Stimulated activated CD4-positive, alpha-beta T cell treated with anti-CD3 and anti-CD28 coated beads, Interleukin-12 subunit alpha, Interleukin-12 subunit beta, amount 100 ng/mL, for 48 hours (primary cell): Measurements from ENCODE around the gene MYNN.

Experiments used
- DNase-seq, 3 donors: peaks; one replicate each; pipeline ENCODE4 v3.0.0-alpha.2; 2020; ENCODE audit warnings: low read depth in 2 of 3, low spot score in 1 of 3

The MYNN gene

DNA sequence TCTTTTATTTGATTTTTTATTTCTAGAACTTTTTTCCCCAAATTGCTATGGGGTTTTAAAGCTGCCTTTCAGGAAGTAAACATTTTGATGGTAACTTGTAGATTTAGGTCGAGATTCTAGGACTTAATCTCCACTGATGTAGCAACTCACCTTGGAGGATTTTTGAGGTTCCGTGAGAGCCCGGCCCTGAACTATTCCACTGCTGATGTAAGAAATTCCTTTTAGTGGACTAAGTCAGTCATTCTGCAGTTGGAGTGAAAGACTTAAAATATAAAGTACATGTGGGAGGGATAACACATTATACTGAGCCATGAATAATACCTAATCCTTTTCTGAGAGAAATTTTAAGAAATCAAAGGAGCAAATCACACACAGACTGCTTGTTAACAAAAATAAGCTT lies 52.1 kb downstream of the MYNN start:
- no peak for DNase-seq

DNA sequence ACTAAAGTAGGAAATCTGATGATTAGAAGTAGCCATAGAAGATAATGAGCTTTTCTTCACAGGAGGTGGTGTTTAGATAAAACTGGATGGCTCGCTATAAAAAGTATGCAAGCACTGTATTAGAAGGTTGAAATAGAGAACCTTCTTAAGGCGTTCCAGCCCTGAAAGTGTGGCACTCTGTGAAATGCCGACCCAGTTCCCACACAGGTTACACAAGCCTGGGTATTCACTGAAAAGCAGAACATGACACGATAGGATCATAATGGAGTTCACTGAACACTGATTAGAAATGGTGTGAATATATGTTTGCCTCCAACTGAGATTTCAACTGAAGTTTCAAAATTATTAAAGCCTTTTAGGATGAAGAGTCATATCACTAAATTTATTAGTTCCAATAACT lies 54.5 kb downstream of the MYNN start:
- no peak for DNase-seq

DNA sequence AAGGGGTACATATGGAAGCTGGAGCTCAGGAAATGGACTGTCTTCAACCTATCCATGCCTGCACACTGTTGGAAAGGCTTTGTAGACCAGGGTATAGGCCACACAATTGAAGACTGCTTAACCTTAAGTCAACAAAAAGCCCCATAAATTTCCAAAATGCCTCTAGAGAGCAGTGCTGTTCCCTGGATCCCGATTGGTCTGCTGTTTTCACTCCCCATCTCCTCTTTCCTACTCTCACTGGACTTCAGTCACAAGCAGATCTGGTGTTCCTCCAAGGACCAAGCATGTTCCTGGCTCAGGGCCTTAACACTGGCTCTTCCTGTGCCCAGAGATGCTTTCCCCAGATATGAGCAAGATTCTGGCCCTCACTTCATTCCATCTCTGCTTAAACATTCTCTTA lies 62.3 kb downstream of the MYNN start:
- no peak for DNase-seq

DNA sequence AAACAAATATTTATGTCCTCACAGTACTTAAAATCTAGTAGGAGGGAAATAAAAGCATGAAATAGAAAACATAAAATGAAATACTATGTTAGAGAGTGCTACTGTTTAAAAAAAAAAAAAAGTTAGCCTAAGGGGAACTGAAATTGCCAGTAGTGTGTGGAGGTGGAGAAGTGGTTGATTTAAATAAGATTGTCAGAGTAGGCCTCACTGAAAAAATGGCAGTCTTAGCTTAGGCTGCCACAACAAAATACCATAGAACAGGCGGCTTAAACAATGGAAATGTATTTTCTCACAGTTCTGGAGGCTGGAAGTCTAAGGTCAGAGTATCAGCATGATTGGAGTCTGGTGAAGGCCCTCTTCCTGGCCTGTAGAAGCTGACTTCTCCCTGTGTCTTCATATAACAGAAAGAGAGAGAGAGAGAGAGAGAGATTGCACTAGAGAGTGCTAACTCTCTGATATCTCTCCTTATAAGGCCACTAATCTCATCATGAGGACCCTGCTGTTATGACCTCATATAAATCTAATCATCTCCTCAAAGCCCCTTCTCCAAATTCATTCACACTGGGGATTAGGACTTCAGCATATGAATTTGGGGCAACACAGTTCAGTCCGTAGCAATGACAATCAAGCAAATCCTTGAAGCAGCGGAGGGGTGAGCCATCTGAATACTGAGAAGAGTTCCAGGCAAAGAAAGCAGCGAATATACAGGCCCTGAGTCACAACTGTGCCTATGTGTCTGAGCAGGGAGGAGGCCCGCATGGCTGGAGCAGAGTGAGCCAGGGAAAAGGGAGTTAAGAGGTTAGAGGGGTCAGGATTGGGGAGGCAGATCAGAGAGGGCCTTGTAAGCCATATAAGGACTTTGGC lies 63.1 kb downstream of the MYNN start:
- no peak for DNase-seq

DNA sequence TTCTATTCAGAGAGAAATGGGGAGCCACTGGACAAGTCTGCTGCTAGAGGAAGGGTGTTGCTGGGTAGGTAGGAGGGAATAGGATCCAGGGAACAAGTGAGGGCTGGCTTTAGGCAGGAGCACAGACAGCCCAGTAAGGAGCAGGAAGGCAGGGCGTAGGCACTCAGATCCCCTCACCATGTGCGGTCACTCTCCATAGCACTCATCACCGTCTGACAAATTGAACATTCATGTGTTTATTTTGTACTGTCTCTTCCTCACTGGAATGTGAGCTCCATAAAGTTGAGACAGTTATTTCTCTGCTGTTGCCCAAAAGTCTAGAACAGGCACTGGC lies 63.7 kb downstream of the MYNN start:
- DNase-seq: no peak

DNA sequence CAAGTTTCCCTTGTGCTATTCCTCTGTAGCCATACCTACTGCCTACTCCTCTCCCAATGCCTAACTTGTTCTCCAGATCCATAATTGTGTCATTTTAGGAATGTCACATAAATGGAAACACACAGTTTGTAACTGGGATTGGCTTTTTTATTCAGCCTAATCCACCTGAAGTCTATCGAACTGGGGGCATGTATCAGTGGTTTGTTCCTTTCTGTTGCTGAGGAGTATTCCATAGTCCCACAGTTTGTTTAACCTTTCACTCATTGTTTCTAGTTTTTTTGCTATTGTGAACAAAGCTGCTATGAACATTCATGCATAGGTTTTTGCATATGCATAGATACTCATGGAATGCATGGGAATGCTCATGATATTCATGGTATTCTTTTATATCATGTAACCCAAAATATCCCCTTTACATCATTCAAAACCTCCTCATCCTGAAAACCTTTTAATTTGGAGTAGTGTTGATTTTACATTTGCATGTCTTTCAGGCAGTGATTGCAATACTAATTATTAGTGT lies 65.4 kb downstream of the MYNN start:
- no peak for DNase-seq
